HG03460 (cell line): ENCODE data around the gene HIP1R.

Experiments used
- ATAC-seq: cut with Tn5 transposase; IDR thresholded peaks from one replicate; pipeline ENCODE4 v1.9.1; 2021; ENCODE audit not compliant: unreplicated experiment

HIP1R gene

GRCh38 chr12:122847921-122848421 lies 12.7 kb downstream of the HIP1R start:
- no peak for ATAC-seq

- no peak for ATAC-seq
Measured at GRCh38 chr12:122848471-122849351, 13.5 kb downstream of the HIP1R start.

GRCh38 chr12:122849352-122850047 lies 14.2 kb downstream of the HIP1R start:
- no peak for ATAC-seq

GRCh38 chr12:122850048-122850445 lies 14.8 kb downstream of the HIP1R start:
- no peak for ATAC-seq

- ATAC-seq: no peak
Measured at GRCh38 chr12:122850695-122851350, 15.6 kb downstream of the HIP1R start.

GRCh38 chr12:122851820-122852219 lies 16.6 kb downstream of the HIP1R start:
- no peak for ATAC-seq

GRCh38 chr12:122852336-122853275 lies 17.3 kb downstream of the HIP1R start:
- ATAC-seq: no peak

- no peak for ATAC-seq
Measured at GRCh38 chr12:122853582-122854245, 18.5 kb downstream of the HIP1R start.

GRCh38 chr12:122854554-122854953 lies 19.3 kb downstream of the HIP1R start:
- no peak for ATAC-seq

GRCh38 chr12:122855071-122855829 lies 20.0 kb downstream of the HIP1R start:
- no peak for ATAC-seq

GRCh38 chr12:122855928-122856831 lies 20.9 kb downstream of the HIP1R start:
- ATAC-seq: no peak

- ATAC-seq: no peak
Measured at GRCh38 chr12:122856999-122857671, 21.9 kb downstream of the HIP1R start.

- no peak for ATAC-seq
Measured at GRCh38 chr12:122858171-122858570, 22.9 kb downstream of the HIP1R start.

- ATAC-seq: no peak
Measured at GRCh38 chr12:122858591-122859302, 23.5 kb downstream of the HIP1R start.

- no peak for ATAC-seq
Measured at GRCh38 chr12:122859303-122860039, 24.2 kb downstream of the HIP1R start.
